Left forelimb (tissue), 1 donor: ENCODE data around the gene NTM.

Source experiments
- DNase-seq: peaks from one replicate; pipeline ENCODE4 v3.0.0-alpha.2; 2018; ENCODE audit warnings: low spot score

The NTM gene

DNA sequence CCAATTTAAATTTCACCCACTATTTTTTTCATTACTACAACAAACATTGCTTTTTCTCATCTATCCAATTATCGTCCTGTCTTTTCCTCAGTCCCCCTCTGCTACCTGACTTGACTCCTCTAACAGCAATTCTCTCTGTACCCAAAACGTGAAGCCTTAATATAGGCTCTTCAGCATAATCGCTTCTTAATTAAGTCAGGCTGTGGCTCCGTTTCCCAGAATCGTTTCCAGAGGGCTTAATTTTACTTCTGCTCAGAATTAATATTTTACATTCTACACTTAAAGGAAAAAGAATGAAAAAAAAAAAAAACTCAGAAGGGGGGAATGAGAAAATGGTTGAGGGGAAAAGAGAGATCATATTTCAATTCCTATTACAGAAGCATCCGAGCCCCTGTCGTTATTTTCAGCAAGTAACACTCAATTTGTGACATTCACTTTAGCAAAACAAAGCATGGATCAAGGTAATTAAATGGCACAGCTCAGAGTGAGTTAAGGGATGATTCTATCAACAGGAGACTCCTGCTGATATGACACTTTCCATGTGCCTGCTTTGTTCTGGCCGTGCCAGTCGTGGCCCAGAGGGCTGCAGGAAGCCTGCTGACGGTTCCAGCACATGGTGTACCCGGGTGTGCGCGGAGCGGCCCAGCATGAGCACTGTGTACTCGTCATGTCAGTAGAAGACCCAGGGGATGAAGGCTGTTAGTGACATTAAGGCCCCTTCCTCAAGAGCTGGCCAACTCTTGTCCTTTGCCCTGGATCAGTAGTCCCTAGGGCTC lies 272.5 kb downstream of the NTM start:
- no peak for DNase-seq

DNA sequence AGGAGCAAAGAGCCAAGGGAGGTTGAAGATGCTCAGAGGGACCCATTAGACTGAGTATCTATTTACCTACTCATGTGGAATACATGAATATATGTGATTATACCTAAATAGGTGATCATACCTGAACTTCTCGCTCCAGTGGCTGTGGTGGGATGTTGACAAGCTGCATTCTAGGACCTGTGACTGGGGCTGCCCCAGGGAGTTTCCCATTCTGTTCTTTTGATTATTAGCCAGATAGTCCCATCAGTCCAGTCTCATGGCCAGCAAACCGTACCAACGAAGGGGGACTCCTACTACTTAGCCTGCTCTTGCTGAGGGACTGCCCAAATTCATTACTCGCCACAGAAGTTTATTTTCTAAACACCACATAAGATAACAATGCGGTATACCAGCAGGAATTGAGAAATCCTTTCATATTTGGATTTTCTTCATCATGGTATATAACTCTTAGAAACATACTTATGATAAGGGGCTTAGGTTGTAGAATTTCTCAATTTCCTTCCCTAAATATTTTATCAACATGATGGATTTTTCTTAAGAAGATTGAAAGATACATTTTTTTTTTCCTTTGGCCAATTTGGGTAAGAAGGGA lies 273.9 kb downstream of the NTM start:
- no peak for DNase-seq

DNA sequence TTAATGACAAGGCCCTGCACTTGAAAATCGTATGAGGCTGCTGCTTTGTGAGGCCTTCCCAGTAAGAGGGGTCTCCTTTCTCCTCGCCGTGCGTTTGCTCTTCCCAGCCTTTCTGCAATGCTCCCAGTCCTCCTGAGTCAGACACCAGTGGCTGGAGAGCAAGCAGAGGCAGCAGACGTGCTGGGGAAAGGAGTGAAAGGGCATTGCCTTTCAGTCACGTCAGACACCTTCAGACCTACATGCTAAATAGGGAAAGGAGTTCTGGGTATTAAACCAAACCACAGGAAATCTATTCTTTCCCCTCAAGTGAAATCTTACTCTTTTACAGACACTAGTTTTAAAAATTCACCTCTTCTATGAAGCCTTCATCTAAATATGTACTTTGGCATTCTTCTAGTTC lies 274.8 kb downstream of the NTM start:
- DNase-seq: no peak

DNA sequence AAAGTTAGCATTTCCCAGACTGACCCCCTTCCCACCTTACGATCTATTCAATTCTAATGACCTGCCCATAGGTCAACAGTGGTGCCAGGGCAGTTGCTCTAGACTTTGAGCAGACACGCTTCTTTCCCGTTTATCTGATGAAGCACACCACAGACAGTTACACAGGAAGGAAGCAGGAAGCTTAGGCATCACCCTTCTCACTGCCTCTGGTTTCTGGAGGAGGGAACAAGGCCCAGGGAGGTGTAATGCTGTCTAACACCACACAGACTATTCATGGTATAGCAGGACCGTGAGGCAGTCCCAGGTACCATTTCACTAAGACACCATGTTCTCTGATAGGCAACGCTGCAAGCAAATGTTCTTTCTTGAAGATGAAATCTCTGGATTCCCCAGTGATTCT lies 279.4 kb downstream of the NTM start:
- no peak for DNase-seq

DNA sequence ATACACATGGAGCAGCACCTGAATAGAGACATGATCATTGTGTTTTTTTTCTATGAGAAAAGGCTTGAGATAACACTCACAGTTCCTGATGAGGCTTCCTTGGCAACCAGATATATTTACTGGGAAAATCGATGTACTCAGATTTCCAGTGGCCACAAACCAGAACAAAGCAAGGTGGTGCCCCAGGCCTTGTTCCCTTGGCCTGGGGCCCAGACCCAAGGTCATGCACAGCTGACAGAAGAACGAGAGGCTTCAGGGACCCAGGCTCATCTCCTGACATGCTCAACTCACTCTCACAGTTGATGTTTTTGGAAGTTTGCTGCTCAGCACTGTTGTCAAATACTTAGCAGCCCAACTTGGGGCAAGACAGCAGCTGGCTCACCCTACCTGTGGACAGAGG lies 281.8 kb downstream of the NTM start:
- no peak for DNase-seq

- DNase-seq: no peak
These were observed 282.8 kb downstream of the NTM start for GRCh38 chr11:131653260-131653659.

DNA sequence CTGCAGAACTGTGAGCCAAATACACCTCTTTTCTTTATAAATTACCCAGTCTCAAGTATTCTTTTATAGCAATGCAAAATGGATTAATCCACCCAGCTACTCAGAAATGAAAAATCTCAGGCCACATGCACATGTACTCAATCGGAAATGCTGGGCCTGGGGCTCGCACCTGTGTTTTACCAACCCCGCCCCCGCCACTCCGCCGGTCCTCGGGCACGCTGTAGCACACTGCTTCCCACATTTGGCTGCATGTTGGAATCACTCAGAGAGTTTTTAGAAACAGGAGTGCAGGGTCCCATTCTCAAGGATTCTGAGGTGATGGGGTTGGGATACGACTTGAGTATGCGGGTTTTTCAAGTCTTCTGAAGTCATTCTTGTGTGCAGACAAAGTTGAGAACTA lies 284.4 kb downstream of the NTM start:
- no peak for DNase-seq

- DNase-seq: no peak
These were observed 285.9 kb downstream of the NTM start for GRCh38 chr11:131656179-131656838.

DNA sequence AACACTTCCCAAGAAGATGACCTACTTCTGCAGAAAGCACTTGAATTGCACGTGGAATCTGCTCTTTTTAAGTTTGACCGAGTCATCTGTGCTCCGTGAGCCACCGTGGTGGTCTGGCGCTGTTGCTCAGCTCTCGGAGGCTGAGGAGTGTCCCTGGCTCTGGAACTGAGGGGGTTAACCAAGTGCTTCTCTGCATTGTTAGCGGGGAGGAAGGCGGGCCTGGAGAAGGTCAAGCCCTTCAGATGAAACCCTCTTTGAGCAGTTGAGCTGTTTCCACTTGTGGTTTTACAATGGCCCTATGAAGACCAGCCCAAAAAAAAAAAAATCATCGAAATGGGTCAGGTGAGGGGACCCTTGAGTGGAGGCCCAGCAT lies 286.4 kb downstream of the NTM start:
- DNase-seq: no peak

GRCh38 chr11:131658414-131658813 lies 288.0 kb downstream of the NTM start:
- no peak for DNase-seq

GRCh38 chr11:131658952-131659351 lies 288.5 kb downstream of the NTM start:
- no peak for DNase-seq

DNA sequence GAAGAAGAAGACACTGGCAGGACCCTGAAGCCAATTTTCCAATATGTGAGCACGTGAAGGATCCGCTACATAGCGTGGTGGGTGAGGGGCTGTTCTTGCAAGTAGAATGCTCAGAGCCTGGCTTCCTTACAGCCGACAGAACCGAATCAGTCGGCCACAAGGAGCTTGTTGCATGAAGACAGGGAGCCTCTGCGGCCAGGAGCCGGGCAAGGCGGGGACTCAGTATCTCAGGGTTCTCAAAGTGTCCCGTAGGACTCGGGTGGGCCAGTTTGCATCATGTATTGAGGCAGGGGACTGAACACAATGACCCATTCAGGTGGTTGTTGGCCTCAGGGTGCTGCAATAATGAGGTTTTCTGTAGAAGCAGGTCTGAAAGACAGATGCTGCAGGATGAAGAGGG lies 289.5 kb downstream of the NTM start:
- DNase-seq: no peak

- DNase-seq: no peak
These were observed 290.7 kb downstream of the NTM start for GRCh38 chr11:131661132-131661531.

DNA sequence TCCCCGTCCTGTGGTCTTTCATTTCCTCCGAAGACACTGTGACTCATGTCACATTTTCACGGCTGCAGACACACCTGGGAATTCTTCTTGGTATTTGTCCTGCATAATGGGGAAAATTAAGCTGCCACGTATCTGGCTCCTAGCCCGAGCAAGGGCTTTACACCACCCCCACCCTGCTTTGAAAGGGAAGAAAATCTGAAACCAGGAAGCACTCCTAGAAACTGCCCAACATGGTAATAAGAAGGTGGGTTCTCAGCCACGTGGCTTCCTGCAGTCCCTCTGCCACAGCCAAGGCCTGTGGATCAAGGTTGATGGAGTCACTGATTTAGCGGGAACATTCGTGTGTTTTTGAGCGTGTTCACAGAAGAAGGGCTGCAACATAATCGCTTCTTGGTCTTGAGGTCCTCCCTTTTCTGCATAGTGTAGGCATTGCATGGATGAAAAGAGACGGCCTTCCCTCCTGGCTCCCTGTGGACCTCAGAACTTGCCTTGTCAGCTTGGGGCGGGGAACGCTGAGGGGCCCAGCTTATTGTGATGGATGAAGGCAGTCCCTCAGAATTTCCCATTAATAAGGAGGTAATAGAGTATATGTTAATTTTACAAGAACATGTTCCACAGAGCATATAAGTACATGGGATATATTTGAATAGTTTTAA lies 292.0 kb downstream of the NTM start:
- DNase-seq: no peak

DNA sequence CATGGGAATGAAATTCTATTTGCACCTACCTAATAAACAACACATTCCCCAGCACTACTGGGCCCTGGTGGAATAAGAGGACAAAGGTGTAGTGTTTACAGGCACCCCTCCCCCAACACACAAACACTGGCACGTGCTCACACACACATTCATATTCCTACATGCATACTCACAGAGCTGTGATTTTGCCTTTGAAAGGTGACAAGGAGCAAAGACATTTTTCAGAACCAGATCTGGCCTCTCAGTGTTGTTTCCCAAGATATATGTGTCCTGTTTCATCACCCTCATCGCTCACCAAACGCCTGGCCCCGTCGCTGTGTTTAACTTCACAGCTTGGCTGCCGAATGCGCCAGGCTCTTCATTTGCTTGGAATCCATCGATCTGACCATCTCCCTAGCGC lies 292.6 kb downstream of the NTM start:
- no peak for DNase-seq

GRCh38 chr11:131663405-131664200 lies 293.2 kb downstream of the NTM start:
- DNase-seq: no peak

- no peak for DNase-seq
These were observed 293.9 kb downstream of the NTM start for GRCh38 chr11:131664293-131664692.

- no peak for DNase-seq
These were observed 294.4 kb downstream of the NTM start for GRCh38 chr11:131664816-131665215.

DNA sequence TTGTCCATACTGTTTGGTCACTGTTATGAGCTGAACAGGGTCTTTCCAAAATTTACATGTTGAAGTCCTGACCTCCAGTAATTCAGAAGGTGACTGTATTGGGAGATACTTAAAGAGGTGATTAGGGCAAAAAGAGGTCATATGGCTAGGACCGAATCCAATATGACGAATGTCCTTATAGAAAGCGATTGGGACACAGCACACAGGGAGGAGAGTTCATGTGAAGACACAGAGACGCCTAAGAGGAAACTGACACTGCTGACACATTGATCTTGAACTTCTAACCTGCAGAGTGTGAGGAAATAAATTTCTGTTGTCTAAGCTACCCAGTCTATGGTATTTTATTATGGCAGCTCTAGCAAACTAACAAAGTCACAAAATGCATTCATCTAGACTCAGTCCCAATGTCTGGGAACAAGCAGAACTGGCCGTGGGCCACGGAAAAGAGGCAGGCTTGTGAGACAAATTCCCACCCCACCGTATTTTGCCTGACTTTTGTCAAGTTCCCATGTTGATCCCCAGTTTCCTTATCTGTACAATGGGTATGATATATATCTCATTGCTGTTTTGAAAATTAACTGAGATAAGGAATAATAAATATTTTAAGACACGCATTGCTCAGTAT lies 295.0 kb downstream of the NTM start:
- no peak for DNase-seq

GRCh38 chr11:131666006-131666405 lies 295.6 kb downstream of the NTM start:
- no peak for DNase-seq

GRCh38 chr11:131666617-131667016 lies 296.2 kb downstream of the NTM start:
- no peak for DNase-seq

DNA sequence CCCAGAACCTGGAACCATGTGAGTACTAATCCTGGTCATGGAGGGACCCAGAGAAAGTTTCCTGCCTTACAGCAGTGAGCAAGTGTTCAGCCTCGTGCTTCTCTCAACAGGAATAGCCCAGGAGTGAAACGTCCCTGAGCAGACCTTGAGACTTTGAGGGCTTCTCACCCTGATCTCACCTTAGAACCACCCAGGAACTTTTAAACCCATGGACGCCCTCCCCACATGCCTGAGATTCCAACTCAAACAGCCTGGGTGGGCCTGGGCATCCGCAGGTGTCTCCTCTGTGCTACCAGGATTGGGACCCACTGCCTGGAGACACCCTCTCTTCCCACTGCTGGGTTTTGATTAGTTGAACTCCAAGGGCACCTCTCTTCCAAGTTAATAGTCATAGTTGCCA lies 297.2 kb downstream of the NTM start:
- no peak for DNase-seq
